Heart left ventricle (tissue), 16 donors: Measurements from ENCODE around the gene SMIM28. TPM values are rescaled to one million over a fixed set of nuclear protein-coding genes. Genes with fewer than 3 reads are reported as not detected.
A peak's percentile ranks its signal among the peaks of the same experiment; 100 is the strongest.

Experiments
- ATAC-seq, 4 donors: fragments of 200-7000 bp; cut with Tn5 transposase; one replicate each; pipeline ENCODE4 v1.9.1; 2020 to 2022; ENCODE audit warnings: moderate library complexity in 4 of 4, mild to moderate bottlenecking in 3 of 4, moderate number of reproducible peaks in 1 of 4
- DNase-seq, 5 donors: peaks; one replicate each; pipeline ENCODE4 v3.0.0-alpha.2; 2020
- H3K27ac ChIP-seq, 12 donors: fragments of 200-600 bp; sonication (generic) in 4 of 12; one replicate each; pipeline versions ENCODE4 v1.5.0 to v1.8.0; 2016 to 2022; ENCODE audit warnings: mild to moderate bottlenecking in 2 of 12
- H3K27me3 ChIP-seq, 9 donors: fragments of 200-600 bp; sonication (generic) in 2 of 9; one replicate each; pipeline versions ENCODE4 v1.5.1 to v1.8.0; 2016 to 2022; ENCODE audit warnings: mild to moderate bottlenecking in 3 of 9
- H3K36me3 ChIP-seq, 9 donors: fragments of 200-600 bp; sonication (generic) in 2 of 9; one replicate each; pipeline versions ENCODE4 v1.5.0 to v1.8.0; 2018 to 2022; ENCODE audit warnings: mild to moderate bottlenecking in 2 of 9
- H3K4me1 ChIP-seq, 12 donors: fragments of 200-600 bp; sonication (generic) in 4 of 12; one replicate each; pipeline versions ENCODE4 v1.5.0 to v1.8.0; 2016 to 2022; ENCODE audit warnings: mild to moderate bottlenecking in 3 of 12
- H3K4me3 ChIP-seq, 12 donors: fragments of 200-600 bp; sonication (generic) in 4 of 12; one replicate each; pipeline versions ENCODE4 v1.5.0 to v1.8.0; 2017 to 2022; ENCODE audit warnings: mild to moderate bottlenecking in 9 of 12, moderate library complexity in 4 of 12
- H3K9me3 ChIP-seq, 12 donors: fragments of 200-600 bp; sonication (generic) in 4 of 12; one replicate each; pipeline versions ENCODE4 v1.5.0 to v1.8.0; 2016 to 2022; ENCODE audit warnings: mild to moderate bottlenecking in 1 of 12
- POLR2A ChIP-seq, 2 donors: fragments of 450-650 bp; IDR thresholded peaks; one replicate each; pipeline ENCODE4 v1.6.1; 2017; ENCODE audit warnings: antibody characterized with exemption in 2 of 2, mild to moderate bottlenecking in 2 of 2, moderate library complexity in 2 of 2
- WGBS, 4 donors: extraction: QIAGEN DNeasy Blood & Tissue Kit in 2 of 4; methylation state at CpG; one replicate each; pipeline versions ENCODE4 v1.1.5 to v1.1.7; 2013 to 2018; 5-methylcytosine and 5-hydroxymethylcytosine counted together
- intact Hi-C, 10 donors: fragments of 100-400 bp; cut with DNase I; formaldehyde crosslinking; loops; one replicate each; pipeline versions ENCODE4 v1.11.1 to v1.14.2; 2022
- long read RNA-seq, 3 donors: library from polyadenylated mRNA; unstranded; transcript quantifications; one replicate each; pipeline ENCODE4 v2.0.0, GENCODE V29; 2020 to 2021
- polyA plus RNA-seq, 2 donors: library from polyadenylated mRNA; stranded (reverse); fragments of 200-250 nt; gene quantifications; one replicate each; pipeline ENCODE4 v1.2.3, GENCODE V29; 2013
- total RNA-seq, 9 donors: library from RNA; depleted of rRNA in 2 of 9; stranded (reverse); fragments of >200 nt in 2 of 9; fragmentation: NEBNext Ultra II Directional in 3 of 9; extraction: Animal tissue kit (Norgen Biotek cat#: 25700) in 3 of 9; gene quantifications; one replicate each; pipeline versions ENCODE4 v1.1.0 to v1.2.4, GENCODE V29; 2016 to 2023
- TF ChIP-seq, protein P1 (sequence below), 12 donors: fragments of 200-600 bp; sonication (generic) in 4 of 12; IDR thresholded peaks; one replicate each; pipeline versions ENCODE4 v1.5.0 to v1.8.0; 2018 to 2022; ENCODE audit warnings: antibody characterized with exemption in 12 of 12, mild to moderate bottlenecking in 5 of 12
- donor health status: ischemic (EF 13 %, LVEDD 7.1; RV severe dilation, severe dysfunction).
- donor health status: healthy with polysubstance abuse.
- donor health status: DM: no; HTN: yes; CAD: no.
- donor health status: DM: no; HTN: no; CAD: no.
- donor health status: ischemic (EF 25% LVEDD 6.9; RV normal size, moderate dysfunction).
- donor health status: ischemic (EF 25% LVEDD 5.7; RV mildly dilated, moderate dysfunction).
- donor health status: healthy.
- donor health status: DM: yes; HTN: yes; CAD: no.
- donor health status: ischemic (EF 35%, LVEDD 5.7; RV mildly dilated, moderate dysfunction).
- donor health status: nonischemic (EF 11% LVEDD 7.7; RV severe dilation, severe dysfunction).
- donor health status: DM: yes; HTN: yes; CAD: no.
- donor health status: PGD.
- donor health status: ischemic (EF 29% LVEDD 5.4; RV normal size, mild dysfunction).
- donor health status: nonischemic (EF 23%, LVEDD 6.1; RV moderate dilation, normal function).

Gene SMIM28
- total RNA-seq (not detected), polyA plus RNA-seq (not detected)
- long read RNA-seq, donor 1: 0 reads
- long read RNA-seq, donor 2: 0 reads
- long read RNA-seq, donor 3: 0 reads

DNA sequence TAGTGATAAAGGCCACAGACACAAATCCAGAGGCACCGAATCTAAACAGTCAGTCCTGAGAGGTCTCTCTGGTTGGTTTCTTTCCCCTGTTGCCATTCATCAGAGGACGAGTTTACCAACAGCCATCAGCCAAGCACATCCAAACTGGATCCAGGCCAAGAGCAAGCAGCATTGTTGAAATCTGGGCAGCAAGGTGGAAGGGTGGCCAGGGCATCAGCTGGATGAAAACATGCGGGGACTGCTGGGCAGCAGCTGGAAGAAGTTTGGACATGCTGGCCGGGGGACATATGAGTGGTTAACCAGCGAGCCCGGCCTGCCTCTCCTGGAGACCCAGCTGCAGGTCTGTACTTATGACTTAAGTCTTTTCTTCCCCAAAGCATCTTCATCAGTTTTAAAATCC, at the start of gene SMIM28:
Gene SMIM28 (plus strand): TSS at position 62 of the 400 bp plus-strand sequence. CDS start 168 bp downstream, at position 230.
- ATAC-seq (no peak), DNase-seq (peak in 1 of 5 donors; percentile 33)
- H3K4me3 ChIP-seq: no peak within 1 kb of the TSS
- H3K27ac ChIP-seq: no peak within 1 kb of the TSS
- WGBS, 4 donors: 57 to 73% (median 65%) methylated on average over 6 of the region's 6 CpGs
- H3K4me1 ChIP-seq: no peaks in the 10 kb centered on the region
- intact Hi-C loops: no loop called here
- H3K27me3 ChIP-seq: no peaks in the 10 kb centered on the region
- no peaks in the 10 kb centered on the region for H3K9me3 ChIP-seq
- no peak for TF ChIP-seq POLR2A (IDR thresholded peaks at IDR 0.05)
- TF ChIP-seq, protein P1, sequence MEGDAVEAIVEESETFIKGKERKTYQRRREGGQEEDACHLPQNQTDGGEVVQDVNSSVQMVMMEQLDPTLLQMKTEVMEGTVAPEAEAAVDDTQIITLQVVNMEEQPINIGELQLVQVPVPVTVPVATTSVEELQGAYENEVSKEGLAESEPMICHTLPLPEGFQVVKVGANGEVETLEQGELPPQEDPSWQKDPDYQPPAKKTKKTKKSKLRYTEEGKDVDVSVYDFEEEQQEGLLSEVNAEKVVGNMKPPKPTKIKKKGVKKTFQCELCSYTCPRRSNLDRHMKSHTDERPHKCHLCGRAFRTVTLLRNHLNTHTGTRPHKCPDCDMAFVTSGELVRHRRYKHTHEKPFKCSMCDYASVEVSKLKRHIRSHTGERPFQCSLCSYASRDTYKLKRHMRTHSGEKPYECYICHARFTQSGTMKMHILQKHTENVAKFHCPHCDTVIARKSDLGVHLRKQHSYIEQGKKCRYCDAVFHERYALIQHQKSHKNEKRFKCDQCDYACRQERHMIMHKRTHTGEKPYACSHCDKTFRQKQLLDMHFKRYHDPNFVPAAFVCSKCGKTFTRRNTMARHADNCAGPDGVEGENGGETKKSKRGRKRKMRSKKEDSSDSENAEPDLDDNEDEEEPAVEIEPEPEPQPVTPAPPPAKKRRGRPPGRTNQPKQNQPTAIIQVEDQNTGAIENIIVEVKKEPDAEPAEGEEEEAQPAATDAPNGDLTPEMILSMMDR (IDR thresholded peaks at IDR 0.05): no peak
- H3K36me3 ChIP-seq: no peaks in the 10 kb centered on the region

DNA sequence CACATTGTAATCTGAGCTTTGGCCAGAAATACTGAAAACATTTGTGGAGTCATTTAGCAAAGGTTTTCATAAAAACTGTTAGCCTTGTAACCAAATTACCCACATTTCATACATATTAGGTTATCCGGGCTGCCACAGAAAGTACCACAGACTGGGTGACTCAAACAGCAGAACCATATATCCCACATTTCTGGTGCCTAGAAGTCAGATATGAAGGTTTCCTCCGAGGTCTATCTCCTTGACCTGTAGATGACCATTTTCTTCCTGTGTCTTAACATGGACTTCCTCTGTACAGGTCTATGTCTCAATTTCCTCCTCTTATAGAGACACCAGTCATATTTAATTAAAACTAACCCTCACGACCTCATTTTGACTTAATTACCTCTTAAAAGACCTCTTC, 49.5 kb upstream of the SMIM28 start:
- intact Hi-C loops: no loop called here
- no peaks in the 10 kb centered on the region for H3K27me3 ChIP-seq
- no peaks in the 10 kb centered on the region for H3K9me3 ChIP-seq
- no peak overlapping the region for H3K27ac ChIP-seq
- no peak for DNase-seq
- H3K4me3 ChIP-seq: no peak overlapping the region
- no peak for ATAC-seq
- no peak for TF ChIP-seq POLR2A (IDR thresholded peaks at IDR 0.05)
- H3K36me3 ChIP-seq: peaks cover 0 to 4% (median 0%) of the 10 kb centered on the region in 9 donors
- no peaks in the 10 kb centered on the region for H3K4me1 ChIP-seq
- 59 to 76% (median 67%) methylated on average over 3 of the region's 3 CpGs for WGBS, 4 donors

DNA sequence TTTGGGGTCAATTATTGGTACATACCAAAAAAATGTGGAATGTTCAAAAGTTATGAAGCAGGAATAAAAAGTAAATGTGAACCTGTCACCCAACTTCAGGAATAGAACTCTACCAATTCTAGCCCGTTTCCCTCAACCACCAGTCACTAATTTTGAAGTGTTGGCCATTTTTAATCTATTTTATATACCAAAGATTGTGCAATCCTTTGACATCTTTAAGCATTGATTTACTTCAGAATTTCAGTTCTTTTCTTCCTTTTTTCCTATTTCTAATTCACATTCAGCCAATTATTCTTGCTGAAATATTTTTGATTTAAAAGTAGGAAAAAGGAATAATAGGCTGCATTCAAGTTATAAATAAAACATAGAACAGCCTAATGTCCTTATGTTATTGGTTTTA, 46.9 kb upstream of the SMIM28 start:
- no peak overlapping the region for H3K4me3 ChIP-seq
- no peaks in the 10 kb centered on the region for H3K27me3 ChIP-seq
- no peaks in the 10 kb centered on the region for H3K4me1 ChIP-seq
- no peak for TF ChIP-seq POLR2A (IDR thresholded peaks at IDR 0.05)
- TF ChIP-seq, protein P1 (IDR thresholded peaks at IDR 0.05): no peak
- ATAC-seq (no peak), DNase-seq (no peak)
- H3K36me3 ChIP-seq: no peaks in the 10 kb centered on the region
- no peak overlapping the region for H3K27ac ChIP-seq
- H3K9me3 ChIP-seq: no peaks in the 10 kb centered on the region
- 93 to 95% (median 94%) methylated on average over 1 of the region's 1 CpG for WGBS, 4 donors
- intact Hi-C loops: no loop called here

DNA sequence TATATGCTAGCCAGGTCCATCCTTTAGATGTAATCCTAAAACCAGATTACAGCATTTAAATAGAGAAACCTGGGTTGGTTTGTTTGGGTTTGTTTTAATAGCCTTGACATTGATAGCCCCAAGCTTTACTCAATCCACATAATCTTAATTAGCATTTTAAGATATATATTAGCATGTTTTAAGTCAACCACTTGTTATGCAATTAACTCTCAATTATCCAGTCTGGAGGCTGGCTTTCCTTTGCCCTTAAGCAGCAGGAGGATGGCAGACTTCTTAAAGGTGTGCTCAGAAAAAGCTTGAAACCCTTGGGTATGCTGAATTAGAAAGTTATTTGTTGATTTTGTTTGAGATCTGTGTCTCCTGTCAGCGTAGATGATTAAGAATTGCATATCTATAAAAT, 46.3 kb upstream of the SMIM28 start:
- intact Hi-C loops: no loop called here
- WGBS, 4 donors: 68 to 84% (median 79%) methylated on average over 1 of the region's 1 CpG

More for the DNA sequence above, 46.3 kb upstream of the SMIM28 start:
- Histone ChIP-seq H3K27ac (no peak overlapping the region), H3K4me1 (no peaks in the 10 kb centered on the region), H3K4me3 (no peak overlapping the region), H3K36me3 (no peaks in the 10 kb centered on the region), H3K9me3 (no peaks in the 10 kb centered on the region), H3K27me3 (no peaks in the 10 kb centered on the region)
- no peak for TF ChIP-seq POLR2A (IDR thresholded peaks at IDR 0.05)
- TF ChIP-seq, protein P1 (IDR thresholded peaks at IDR 0.05): no peak
- DNase-seq (no peak), ATAC-seq (no peak)
